CD4-positive, alpha-beta T cell treated with Interferon gamma for 1 hour (primary cell): ENCODE measurements around the gene GCC1.

ENCODE experiments used
- DNase-seq: peaks from one replicate; pipeline ENCODE4 v3.0.0-alpha.2; 2020

Gene GCC1

GRCh38 chr7:127535546-127536393 is 49.6 kb downstream of the GCC1 start:
- DNase-seq: no peak

GRCh38 chr7:127534636-127535035 is 50.8 kb downstream of the GCC1 start:
- DNase-seq: no peak

GRCh38 chr7:127532736-127533135 is 52.7 kb downstream of the GCC1 start:
- no peak for DNase-seq

- DNase-seq: no peak
Measured at GRCh38 chr7:127532151-127532550, 53.2 kb downstream of the GCC1 start.
